HG02678 (cell line): ENCODE data around the gene TANGO2.

Experiments used
- ATAC-seq: cut with Tn5 transposase; IDR thresholded peaks from one replicate; pipeline ENCODE4 v1.9.1; 2021; ENCODE audit warnings: mild to moderate bottlenecking, moderate library complexity; ENCODE audit not compliant: unreplicated experiment

TANGO2 gene

DNA sequence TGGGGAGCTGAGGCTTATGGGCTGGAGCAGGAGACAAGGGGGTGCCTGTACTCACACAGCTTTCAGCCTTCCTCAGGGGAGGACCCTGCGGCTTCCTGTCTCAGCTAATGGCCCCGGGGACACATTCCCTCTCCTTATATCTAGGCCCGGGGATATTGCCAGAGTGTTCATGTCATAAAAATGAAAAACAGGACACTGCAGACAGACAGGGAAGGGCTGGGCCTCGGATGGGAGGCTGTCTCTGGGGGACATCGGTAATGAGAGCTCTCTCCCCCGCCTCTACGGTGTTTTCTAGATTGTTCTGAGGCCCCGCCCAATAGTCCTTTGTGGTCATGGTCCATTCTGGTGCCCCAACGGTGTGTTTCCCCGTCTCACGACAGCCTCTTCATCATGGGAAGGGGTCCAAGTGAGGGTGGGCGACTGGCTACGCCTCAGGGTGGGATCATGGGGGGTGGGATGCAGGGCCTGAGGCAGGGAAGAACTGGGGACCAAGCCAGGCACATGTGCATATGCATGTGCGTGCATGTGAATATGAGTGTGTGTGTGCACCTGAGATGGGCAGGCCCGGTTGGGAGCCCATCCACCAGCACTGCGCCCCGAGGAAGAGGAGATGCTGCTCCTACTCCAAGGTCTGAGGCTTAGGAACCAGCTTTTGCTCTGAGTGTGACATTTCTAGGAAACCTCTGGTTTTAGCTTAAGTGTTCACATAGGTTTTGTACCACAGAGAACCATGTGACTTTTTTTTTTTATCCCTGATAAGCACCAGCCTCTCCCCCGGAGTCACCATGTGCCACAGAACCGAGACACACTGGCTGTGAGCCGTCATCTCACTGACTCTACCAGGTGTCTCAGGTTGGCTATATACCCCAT lies 9.6 kb upstream of the TANGO2 start:
- no peak for ATAC-seq

DNA sequence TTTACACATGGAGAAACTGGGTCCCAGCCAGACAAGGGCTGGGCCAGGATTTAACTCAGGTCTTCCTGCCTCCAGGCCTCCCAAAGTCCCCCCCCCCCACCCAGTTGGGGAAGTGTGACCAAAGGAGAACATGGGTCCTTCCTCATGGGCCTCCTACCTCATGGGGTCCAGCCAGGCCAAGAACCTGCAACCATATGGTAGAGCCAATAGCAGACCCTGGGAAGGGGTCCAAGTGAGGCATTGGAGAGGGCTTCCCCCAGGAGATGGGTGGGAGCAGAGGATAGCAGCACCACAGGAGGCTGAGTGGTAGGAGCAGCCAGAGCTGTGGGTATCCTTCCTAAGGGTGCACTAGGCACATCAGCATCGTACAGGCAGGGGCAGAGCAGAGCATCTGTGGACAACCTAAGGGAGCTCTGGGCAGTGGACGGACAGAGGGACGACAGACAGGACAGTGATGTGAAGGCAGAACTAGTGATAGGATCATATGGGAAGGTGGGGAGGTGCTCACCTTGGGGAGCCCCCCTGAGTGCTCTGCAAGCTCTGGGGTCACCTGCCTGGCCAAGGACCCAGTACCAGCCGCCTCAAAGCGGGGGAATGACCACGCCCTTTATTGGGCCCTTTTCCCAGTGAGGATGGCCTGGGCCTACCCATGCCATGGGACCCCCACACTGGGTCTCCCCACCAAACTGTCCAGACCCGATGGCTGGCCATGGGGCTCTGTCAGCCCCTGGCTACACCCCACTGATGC lies 8.7 kb upstream of the TANGO2 start:
- ATAC-seq: no peak

DNA sequence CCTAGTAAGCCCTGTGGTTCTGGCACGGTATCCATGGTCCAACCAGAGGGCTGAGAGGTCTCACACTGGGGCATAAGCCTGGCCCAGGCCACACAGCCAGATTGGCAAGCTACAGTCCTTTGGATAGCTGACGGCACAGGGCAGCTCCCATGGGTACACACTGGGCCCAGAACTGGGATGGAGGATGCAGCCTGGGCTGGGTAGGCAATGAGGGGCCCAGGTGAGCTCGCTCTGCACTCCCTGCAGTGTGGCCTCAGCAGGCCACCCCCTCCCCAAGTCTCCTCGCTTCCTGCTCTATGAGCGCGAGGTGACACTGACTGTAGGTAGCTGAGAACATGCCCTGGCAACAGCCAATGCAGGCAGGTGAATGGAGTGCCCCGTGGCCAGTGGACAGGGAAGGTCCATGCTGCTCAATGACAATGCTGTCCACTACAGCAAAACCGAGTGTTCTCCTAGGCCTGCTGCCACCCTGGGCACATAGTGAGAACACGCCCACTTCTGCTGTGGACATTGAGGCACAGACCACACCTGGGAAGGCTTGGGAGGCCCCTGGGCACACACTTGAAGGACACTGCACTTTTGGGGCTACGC lies 8.1 kb upstream of the TANGO2 start:
- no peak for ATAC-seq

DNA sequence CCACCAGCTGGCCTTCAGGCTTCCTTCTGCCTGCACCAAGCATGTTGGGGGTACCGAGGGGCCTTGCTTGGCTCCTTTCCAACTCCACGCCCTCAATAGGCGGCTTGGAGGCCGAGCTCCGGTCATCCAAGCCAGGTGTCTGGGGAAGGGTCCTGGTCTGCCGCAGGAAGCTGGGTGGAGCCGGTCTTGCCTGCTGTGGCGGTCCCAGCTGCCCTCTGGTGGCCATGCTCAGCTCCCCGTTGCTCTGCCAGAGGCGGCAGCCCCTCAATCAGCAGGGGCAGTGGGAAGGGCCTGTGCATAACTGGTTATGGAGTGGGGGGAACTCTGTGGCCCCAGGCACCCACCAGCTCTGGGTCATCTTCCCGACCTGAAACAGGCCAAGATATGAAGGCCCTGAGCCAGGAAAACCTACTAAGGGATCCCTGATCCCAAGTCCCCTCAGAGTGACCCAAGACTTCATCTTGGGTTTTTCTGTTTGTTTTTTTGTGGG lies 7.5 kb upstream of the TANGO2 start:
- ATAC-seq: no peak

DNA sequence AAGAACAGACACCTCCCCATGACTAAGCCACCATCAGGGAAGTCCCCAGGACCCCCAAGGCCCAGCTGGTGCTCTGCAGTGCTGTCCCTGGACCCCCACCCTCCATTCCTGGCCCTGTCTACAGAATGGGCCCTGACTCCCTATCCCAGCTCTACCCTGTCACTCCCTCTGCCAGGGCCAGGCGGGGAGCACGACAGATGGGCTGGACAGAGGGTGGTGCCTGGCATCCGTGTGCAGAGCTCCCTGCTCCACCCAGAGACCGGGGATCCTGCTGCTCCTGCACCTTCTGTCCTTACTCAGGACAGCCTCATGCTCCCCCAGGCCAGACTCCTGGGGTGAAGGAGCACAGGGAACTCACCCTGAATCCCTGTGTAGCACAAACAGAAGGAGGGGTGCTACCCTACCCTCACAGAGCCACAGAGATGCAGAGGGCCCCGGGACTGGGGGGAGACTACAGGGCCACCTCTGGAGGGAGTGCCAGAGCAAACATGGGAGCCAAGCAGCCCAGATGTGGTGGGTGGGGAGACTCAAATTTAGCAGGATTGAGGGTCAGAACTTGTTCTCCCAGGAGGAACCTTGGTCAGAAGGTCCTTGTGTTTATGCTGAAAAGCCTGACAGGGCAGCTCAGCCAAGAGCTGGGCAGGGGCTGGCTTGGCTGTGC lies 6.3 kb upstream of the TANGO2 start:
- ATAC-seq: no peak

DNA sequence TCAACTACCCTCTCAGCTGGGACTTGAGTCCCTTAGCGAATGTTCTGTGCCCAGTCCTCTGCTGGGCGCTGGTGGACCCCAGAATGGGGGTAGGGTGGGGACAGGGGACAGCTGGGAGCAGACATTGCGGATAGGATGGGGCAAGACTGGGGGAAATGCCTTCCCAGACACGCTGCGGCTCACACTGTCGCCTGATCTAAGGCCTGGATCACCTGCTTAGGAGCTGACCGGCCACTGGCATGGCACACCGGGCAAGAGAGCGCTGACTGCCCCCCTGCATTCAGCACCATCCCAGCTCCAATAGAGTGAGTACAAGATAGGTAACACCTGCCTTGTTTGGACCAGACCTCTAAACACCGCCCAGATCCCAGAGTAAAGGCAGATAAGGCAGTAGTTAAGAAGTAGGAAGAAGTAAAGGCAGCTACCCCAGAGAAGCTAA lies 5.7 kb upstream of the TANGO2 start:
- no peak for ATAC-seq

DNA sequence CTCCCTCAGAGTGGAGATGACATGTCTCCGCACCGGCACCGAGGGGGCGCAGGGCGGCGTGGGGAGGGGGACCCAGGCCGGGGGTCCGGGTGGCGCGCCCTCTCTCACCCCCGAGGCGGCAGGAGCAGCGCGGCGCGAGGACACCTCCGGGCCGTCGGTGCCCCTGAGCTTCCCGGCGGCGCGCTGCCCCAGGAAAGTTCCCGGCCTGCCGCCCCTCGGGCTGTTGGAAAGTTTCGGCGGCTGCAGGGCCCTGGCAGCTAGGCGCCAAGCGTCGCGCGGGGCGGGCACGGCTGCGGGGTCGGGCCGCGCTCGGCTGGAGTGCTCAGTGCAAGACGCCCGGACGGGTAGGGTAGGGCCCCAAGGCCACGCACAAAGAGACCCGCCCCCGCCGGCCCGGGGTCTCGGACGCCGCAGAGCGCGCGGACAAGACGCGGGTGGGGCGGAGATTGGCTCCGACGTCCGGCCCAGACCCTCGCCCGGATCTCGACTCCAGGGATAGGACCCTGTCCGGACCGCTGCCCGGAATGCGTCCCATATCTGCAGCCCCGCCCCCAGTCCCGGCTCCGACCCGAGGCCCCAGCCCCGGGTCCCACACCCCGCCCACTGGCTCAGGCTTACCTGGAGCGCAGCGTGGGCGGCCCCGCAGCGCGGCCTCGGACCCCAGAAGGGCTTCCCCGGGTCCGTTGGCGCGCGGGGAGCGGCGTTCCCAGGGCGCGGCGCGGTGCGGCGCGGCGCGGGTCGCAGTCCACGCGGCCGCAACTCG lies 4.8 kb upstream of the TANGO2 start:
- ATAC-seq: no peak

DNA sequence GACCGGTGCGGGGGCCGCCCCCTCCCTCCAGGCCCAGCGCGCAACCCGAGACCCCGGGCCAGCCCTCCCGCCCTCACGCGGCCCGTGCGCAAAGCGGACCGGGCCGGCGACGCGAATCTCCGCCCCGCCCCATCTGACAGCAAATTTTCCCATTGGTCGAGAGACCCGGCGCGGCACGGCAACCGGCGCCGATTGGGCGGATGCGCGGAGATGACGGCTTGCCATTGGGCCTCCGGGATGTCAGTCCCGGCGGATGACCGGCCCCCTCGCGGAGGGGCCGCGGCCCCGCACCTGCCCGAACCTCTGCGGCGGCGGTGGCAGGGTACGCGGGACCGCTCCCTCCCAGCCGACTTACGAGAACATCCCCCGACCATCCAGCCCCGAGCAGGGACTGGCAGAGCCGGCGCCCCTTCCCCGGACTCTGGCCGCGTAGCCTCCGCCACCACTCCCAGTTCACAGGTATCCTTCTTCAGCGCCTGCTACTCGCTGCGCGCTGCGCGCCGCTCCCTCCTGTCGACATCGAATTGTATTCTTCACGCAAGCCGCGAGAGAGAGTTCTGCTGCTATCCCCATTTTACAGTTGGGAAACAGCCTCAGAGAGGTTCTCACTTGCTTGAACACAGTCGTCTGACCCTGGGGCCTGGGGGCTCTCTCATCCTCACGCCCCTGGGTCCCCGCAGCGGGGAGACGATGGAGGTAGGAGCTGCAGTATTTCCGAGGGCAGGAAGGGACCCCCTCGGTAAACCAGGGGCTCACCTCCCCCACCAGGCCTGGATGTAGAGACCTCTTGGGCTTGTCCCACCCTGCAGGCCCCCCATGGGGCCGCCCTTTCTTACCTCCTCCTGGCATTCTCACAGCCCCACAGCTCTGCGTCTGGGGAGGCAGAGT lies 3.9 kb upstream of the TANGO2 start, which contains the start of gene ARVCF:
ARVCF (minus strand) TSS at position 90 of the 888 bp plus-strand sequence. CDS start 26,029 bp downstream, outside the sequence.
- peak; percentile 59 for ATAC-seq

DNA sequence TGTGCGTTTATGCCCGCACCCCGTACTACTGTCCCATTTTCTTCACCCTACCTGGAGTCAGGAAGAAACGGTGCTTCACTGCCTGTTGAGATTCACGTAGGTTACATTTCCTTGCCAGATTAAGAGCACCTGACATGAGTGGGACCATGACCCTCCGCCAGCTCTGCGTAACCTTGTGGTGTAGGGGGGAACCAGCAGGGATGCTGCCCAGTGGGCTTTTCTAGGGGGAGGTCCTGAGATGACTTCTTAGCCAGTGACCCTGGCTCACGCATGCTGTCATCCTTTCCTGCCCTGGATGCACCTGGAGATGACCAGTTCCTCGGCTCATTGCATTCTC lies 3.3 kb upstream of the TANGO2 start:
- no peak for ATAC-seq

DNA sequence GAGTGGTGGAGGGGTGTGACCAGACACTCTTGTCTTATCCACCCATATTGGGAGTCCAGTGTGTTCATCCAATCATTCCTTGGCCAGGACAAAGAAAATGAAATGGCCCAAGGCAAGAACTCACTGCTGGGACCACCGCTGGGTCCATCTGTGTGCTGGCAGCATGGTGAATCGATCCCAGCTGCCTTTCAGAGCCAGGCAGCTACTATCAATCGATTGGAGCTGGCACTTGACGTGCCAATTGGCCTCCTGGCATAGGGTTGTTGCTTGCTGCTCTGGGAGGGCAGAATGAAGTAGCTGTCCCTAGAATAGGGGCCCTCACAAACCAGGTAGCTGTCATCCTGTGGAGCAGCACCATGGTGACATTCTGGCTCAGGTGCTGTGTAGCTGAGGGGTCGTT lies 2.9 kb upstream of the TANGO2 start:
- no peak for ATAC-seq

DNA sequence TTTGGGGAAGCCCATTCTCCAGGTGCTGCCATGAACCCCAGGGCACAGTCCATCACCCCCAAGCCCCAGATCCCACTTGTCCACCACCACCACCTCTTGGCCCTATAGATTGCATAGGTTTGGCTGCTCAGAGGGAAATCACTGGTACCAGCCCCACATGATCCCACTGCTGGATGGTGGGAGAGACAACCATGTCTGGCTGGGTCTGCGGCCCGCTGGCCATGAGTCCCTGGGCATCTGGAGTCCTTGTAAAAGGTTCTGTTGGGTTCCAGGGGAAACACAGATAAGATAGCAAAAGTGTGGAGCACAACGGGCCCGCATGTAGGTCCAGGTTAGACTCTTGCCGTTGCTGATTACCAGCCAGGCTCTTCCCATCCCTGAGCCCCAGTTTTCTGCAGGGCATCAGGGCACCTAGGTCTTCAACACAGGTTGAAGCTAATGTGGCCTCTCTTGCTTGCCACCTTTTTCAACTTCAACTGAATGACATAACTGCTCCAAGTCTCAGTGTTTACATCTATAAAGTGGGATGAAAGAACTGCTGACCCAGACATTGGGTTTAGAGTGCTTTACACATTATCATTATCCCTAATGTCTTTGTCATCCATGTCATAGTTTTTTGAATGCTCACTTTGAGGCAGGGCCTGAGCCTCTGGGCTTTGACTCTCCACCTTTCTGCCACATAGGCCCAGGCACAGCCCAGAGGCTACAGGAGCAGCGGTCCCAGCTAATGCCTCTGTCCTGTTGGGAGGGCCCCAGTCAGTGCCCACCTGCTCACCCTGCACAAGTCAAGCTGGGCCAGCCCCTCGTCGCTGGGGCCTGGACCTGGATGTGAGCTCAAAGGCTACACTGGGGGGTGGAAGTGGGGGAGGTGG lies 1.0 kb upstream of the TANGO2 start:
- ATAC-seq: no peak

DNA sequence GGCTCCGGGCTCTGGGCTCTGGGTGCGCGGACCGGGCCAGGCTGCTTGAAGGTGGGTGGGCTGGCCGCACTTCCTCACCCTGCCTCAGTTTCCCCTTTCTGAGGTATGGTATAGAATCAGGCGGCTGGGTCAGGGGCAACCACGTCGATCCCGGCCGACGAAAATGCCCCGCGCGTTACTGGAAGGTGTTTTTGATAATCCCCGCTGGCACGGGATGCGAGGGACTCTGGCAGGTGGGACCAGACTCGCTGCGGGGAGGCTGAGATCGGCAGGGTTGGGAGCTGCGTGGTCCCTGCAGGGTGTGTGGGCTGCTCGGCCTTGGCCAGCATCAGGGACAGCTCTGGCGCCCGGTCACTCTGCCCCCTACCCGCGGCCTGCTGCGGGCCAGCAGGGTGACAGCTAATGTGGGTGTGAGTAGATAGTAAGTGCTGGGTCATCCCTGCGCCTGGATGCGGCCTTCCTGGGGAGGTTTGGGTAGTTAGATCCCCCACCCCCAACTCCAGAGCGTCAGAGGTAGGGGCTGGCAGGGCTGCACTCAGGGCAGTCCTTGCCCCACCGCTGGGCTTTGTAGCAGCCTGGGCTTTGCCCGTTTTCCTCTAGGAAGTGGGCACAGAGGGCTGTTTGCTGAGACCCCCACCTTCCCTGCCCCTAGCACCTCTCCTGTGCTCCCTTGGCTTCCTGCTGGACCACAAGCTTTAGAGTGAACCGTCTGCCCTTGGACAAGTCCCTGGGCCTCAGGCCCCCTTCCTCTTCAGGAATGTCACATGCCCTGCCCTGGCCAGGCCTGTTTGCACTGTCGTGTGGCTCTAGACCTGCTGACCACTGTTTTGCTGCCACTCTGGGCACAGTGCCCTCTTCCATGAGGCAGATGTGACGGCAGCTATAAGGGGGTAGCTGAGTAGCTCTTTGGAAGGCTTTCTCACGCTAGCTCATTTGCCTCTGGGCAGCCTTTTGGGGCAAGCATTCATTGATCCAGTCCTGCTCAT lies 579 bp downstream of the TANGO2 start:
- ATAC-seq: no peak

DNA sequence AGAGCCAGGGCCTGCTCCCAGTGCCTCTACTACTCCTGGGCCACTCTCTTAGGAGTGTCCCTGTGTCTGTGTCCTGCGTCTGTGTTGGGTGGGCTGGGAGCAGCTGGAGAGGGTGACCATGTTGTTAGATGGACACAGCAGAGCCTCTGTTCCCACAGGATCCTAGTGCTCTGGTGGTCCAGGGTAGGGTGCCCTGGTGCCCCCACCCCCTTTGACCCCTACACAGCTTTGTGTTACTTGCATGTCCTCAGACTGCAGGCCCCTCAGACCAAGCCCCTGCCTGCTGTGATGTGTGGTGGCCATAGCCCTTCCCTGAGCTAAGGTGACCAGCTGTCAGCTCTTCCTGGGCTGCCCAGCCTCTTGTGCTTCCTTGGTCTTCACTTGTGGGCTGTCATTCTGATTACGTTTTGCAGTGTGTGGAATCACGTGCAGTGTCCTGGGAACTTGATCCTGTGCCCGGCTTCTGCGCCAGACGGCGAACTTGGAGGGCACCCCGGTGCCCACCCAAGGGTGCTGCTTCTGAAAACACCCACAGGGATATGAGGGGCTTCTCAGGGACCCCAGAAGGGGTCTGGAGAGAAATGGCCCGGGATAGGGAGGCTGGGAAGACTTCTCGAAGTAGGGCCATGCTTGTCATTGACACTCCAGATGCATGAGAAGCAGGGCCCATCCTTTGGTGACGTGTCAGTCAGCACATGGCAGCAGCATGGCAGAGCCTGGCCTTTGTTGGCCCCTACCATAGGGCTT lies 1.5 kb downstream of the TANGO2 start:
- no peak for ATAC-seq

DNA sequence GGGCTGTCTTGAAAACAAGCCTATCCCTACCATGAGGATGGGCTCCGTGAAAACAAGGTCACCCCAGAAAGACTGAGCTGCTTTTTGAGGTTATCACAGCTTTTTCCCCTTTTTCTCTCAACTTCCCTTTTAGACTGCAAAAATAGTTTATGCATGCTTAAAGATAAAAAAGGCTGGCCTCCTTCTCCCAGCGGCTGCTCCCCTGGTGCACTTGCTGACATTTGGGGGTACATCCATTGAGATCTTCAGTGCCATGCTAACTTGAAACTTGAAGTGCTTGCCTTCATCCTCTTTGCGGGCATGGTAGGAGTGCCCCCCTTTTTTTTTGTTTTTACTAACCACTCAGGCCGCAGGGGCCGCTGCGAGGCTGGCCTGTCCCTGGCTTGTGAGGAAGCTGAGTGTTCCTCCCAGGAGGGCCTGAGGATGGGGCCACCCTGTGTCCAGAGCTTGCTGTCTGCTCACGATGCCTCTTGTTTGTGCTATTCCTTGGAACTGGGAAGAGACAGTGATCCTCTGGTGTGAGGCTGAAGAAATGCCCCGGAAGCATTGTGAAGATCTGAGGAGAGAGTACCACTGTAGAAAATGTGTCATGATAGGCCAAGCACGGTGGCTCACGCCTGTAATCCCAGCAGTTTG lies 2.2 kb downstream of the TANGO2 start:
- no peak for ATAC-seq

DNA sequence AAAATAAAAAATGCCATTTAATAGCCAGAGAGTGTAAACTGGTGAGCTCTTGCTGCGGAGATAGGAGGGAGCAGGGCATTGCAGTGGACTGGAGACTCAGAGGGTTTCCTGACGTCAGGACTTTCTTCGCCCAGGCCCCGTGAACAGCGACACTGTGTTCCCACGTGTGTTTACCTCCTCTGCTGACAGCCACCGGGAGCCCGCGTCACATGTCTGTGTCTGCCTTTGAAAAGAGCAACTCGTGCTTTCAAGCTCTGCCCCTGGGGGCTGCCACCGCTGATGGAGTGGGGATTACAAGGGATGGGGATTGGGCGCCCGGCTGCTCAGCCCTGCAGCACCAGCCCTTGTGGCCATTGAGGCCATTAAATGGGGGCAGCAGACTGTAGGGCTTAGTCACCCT lies 3.3 kb downstream of the TANGO2 start:
- no peak for ATAC-seq
